KMS-11 (cell line): ENCODE data around the gene MSANTD2.
"Not testable (repeated sequence)": the region's sequence is repeated elsewhere in the genome, so short reads cannot be mapped to it uniquely, and the experiment has no call there.

Experiments
- H2AFZ ChIP-seq: fragments of 200-600 bp; sonication (generic); 2 replicates; pipeline ENCODE4 v1.6.1; 2016; ENCODE audit warnings: antibody characterized with exemption, mixed run types, low read depth
- H3K27ac ChIP-seq: fragments of 200-600 bp; sonication (generic); 2 replicates; pipeline ENCODE4 v1.6.1; 2016; ENCODE audit warnings: mild to moderate bottlenecking, mixed run types
- H3K27me3 ChIP-seq: fragments of 200-600 bp; sonication (generic); 2 replicates; pipeline ENCODE4 v1.6.1; 2017; ENCODE audit warnings: mild to moderate bottlenecking, low read depth, mixed run types, moderate library complexity; ENCODE audit not compliant: insufficient read depth
- H3K36me3 ChIP-seq: fragments of 200-600 bp; sonication (generic); 2 replicates; pipeline ENCODE4 v1.6.1; 2017; ENCODE audit warnings: mild to moderate bottlenecking, mixed run types; ENCODE audit not compliant: insufficient read depth
- H3K4me1 ChIP-seq: fragments of 200-600 bp; sonication (generic); 2 replicates; pipeline ENCODE4 v1.6.1; 2016; ENCODE audit warnings: mild to moderate bottlenecking, low read depth, mixed run types; ENCODE audit not compliant: poor library complexity, severe bottlenecking
- H3K4me2 ChIP-seq: fragments of 200-600 bp; sonication (generic); 2 replicates; pipeline ENCODE4 v1.7.0; 2016; ENCODE audit warnings: mild to moderate bottlenecking, mixed run types
- H3K4me3 ChIP-seq: fragments of 200-600 bp; sonication (generic); IDR thresholded peaks from 2 replicates; pipeline ENCODE4 v1.6.1; 2017; ENCODE audit warnings: low read depth, low read length, mixed read lengths; ENCODE audit not compliant: insufficient read depth
- H3K79me2 ChIP-seq: fragments of 200-600 bp; sonication (generic); 2 replicates; pipeline ENCODE4 v1.6.1; 2016; ENCODE audit warnings: low read depth, mixed run types; ENCODE audit not compliant: insufficient read depth
- H3K9ac ChIP-seq: fragments of 200-600 bp; sonication (generic); 2 replicates; pipeline ENCODE4 v1.6.1; 2016; ENCODE audit warnings: mild to moderate bottlenecking, mixed run types
- H4K20me1 ChIP-seq: fragments of 200-600 bp; sonication (generic); 2 replicates; pipeline ENCODE4 v1.6.1; 2016; ENCODE audit warnings: mild to moderate bottlenecking, mixed run types; ENCODE audit not compliant: insufficient read depth
- TF ChIP-seq, protein P1 (sequence below): fragments of 200-600 bp; sonication (generic); conservative IDR thresholded peaks from 2 replicates; pipeline ENCODE4 v1.6.1; 2017; ENCODE audit warnings: low read depth, mild to moderate bottlenecking, antibody characterized with exemption, low read length, moderate library complexity, mixed read lengths

Gene MSANTD2

DNA sequence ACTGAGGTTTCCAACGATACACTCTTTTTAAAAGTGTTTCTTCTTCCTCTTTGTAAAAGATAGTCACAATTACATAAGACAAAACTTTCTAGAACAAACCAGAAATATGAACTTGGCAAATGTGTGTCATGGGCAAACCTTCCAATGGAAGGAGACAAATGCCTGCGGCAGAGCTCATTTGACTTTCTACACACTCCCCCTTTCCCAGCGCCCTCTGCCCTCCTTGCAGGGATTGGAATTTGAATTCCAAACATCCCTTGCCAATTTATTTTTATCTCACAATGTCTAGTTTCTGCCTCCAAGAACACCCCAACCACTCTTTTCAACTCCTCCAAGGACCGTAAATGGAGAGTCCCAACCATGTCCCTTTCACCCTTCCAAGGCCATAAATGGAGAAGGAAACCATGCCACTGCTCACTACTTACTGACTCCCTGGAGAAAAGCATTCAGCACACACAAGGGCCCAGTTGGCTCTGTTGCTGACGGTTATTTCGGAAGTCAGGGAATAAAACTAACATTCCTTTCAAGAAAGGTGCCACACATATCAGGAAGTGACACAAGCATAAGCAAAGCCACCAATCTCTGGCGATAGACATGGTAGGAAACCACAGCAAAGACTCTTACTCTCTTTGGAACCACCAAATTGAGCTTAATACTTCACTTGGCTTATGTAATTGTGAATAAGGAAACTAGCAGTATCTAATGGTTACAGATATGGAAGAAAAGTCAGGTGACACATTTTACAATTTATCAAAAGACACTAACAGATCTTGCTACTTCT is 23.2 kb downstream of the MSANTD2 start:
- Histone ChIP-seq H3K9ac (no peak overlapping the region), H3K27ac (no peak overlapping the region), H2AFZ (no peak overlapping the region), H3K4me2 (no peak overlapping the region), H4K20me1 (no peaks in the 10 kb centered on the region), H3K27me3 (no peaks in the 10 kb centered on the region), H3K79me2 (no peaks in the 10 kb centered on the region), H3K4me3 (no peak overlapping the region), H3K36me3 (no peaks in the 10 kb centered on the region), H3K4me1 (no peaks in the 10 kb centered on the region)
- TF ChIP-seq, protein P1, sequence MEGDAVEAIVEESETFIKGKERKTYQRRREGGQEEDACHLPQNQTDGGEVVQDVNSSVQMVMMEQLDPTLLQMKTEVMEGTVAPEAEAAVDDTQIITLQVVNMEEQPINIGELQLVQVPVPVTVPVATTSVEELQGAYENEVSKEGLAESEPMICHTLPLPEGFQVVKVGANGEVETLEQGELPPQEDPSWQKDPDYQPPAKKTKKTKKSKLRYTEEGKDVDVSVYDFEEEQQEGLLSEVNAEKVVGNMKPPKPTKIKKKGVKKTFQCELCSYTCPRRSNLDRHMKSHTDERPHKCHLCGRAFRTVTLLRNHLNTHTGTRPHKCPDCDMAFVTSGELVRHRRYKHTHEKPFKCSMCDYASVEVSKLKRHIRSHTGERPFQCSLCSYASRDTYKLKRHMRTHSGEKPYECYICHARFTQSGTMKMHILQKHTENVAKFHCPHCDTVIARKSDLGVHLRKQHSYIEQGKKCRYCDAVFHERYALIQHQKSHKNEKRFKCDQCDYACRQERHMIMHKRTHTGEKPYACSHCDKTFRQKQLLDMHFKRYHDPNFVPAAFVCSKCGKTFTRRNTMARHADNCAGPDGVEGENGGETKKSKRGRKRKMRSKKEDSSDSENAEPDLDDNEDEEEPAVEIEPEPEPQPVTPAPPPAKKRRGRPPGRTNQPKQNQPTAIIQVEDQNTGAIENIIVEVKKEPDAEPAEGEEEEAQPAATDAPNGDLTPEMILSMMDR: no peak

DNA sequence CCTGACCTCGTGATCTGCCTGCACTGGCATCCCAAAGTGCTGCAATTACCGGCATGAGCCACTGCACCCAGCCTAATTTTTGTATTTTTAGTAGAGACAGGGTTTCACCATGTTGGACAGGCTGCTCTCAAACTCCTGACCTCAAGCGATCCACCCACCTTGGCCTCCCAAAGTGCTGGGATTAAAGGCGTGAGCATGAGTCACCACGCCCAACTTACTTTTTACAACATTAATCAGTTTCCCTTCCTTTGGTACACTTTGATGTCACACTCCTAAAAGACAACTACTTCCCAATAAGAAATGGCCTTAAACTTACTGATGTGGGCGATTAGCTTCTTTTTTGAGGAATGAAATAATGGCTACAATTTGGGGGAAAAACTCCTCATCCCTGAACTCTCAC is 29.2 kb downstream of the MSANTD2 start:
- not testable (repeated sequence) for H3K79me2 ChIP-seq, H3K27me3 ChIP-seq, H3K9ac ChIP-seq, H3K27ac ChIP-seq, H3K4me1 ChIP-seq, H3K4me2 ChIP-seq, H3K36me3 ChIP-seq, H2AFZ ChIP-seq, H3K4me3 ChIP-seq, H4K20me1 ChIP-seq

DNA sequence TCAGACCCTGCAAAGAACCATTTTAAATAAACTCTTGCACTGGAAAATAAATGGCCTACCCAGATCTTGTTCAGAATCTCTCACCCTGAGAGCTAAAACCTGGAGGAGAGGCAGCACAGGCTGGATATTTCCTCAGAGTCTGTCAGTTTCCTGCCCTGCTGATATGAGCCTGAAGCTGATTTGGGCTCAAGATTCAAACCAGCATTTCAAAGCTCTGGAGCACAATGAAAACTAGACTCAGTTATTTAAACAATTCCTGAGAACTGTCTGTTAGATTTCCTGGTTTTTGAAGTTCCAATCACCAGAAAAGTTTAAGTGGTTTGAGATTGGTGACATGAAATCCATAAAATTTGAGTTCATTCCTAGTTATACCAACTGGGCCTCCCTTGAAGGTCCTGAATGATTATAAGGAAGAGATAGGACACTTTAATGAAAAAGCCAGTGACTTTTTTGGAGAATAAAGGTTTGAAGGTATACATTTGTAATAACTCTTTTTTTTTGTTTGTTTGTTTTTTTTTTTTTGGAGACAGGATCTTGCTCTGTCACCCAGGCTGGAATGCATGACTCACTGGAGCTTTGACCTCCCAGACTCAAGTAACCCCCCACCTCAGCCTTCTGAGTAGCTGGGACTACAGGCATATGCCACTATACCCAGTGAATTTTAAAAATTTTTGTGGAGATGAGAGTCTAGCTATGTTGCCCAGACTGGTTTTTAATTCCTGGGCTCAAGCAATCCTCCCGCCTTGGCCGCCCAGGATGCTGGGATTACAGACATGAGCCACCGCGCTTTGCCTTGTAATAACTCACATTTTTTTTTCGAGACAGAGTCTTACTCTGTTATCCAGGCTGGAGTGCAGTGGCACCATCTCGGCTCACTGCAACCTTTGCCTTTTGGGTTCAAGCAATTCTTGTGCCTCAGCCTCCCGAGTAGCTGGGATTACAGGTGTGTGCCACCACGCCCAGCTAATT is 30.1 kb downstream of the MSANTD2 start:
- Histone ChIP-seq H3K36me3 (no peaks in the 10 kb centered on the region), H3K27ac (no peak overlapping the region), H3K4me1 (no peaks in the 10 kb centered on the region), H3K27me3 (no peaks in the 10 kb centered on the region), H3K9ac (no peak overlapping the region), H3K79me2 (no peaks in the 10 kb centered on the region), H4K20me1 (no peaks in the 10 kb centered on the region), H3K4me3 (no peak overlapping the region), H2AFZ (no peak overlapping the region), H3K4me2 (no peak overlapping the region)
- TF ChIP-seq, protein P1: no peak

DNA sequence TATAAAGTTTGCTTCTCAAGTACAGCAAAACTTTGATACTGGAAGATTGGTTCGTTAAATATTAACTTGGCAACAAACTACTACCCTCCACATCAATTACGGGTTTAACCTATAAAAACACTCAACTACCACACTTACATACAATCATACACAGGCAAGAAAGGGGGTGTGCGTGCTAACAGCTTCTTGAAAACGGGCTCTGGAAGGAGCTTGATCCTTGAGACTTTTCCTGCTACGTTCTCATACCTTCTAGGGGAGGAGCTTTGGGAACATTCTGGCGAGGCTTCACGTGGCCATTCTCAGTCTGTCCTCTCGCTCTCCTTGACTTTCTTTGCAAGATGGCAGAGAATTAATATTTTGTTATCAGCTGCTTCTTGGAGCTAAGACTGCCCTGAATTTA is 31.3 kb downstream of the MSANTD2 start:
- Histone ChIP-seq H3K27ac (no peak overlapping the region), H4K20me1 (no peaks in the 10 kb centered on the region), H3K4me3 (no peak overlapping the region), H2AFZ (no peak overlapping the region), H3K4me1 (peaks cover 4% of the 10 kb centered on the region), H3K9ac (no peak overlapping the region), H3K36me3 (no peaks in the 10 kb centered on the region), H3K27me3 (no peaks in the 10 kb centered on the region), H3K4me2 (no peak overlapping the region), H3K79me2 (no peaks in the 10 kb centered on the region)
- TF ChIP-seq, protein P1: no peak
